ENCODE results near the gene LRRTM1. TPM values are rescaled to one million over a fixed set of nuclear protein-coding genes. Genes with fewer than 3 reads are reported as not detected.

Gene LRRTM1
- polyA plus RNA-seq: under 1 TPM; 0.04 to 0.45 (median 0.12) TPM

- WGBS, 3 donors: 1 to 2% (median 1%) methylated on average over 51 to 64 of the region's 64 CpGs
Observed at GRCh38 chr2:80303909-80304837, at the start of gene LRRTM1. Gene LRRTM1, minus strand, starts transcription at chr2:80304752. Its CDS starts 933 bp downstream, at chr2:80303819.

GRCh38 chr2:80351231-80351630, 46.7 kb upstream of the LRRTM1 start:
- H3K27ac ChIP-seq (ENCODE audit: low read depth, low read length): no peak overlapping the region
- WGBS, 3 donors: 78 to 92% (median 89%) methylated on average over 3 of the region's 3 CpGs

More at GRCh38 chr2:80303909-80304837, at the start of gene LRRTM1:
- H3K27ac ChIP-seq (ENCODE audit: low read depth, low read length): no peak within 1 kb of the TSS

GRCh38 chr2:80348953-80349352, 44.4 kb upstream of the LRRTM1 start:
- H3K27ac ChIP-seq (ENCODE audit: low read depth, low read length): no peak overlapping the region

GRCh38 chr2:80348078-80348477, 43.5 kb upstream of the LRRTM1 start:
- H3K27ac ChIP-seq (ENCODE audit: low read depth, low read length): no peak overlapping the region
- 82 to 86% (median 85%) methylated on average over 1 of the region's 1 CpG for WGBS, 3 donors

GRCh38 chr2:80340022-80340421, 35.5 kb upstream of the LRRTM1 start:
- no peak overlapping the region for H3K27ac ChIP-seq (ENCODE audit: low read depth, low read length)
- WGBS, 3 donors: 72 to 87% (median 84%) methylated on average over 3 of the region's 3 CpGs

- no peak overlapping the region for H3K27ac ChIP-seq (ENCODE audit: low read depth, low read length)
- 49 to 73% (median 70%) methylated on average over 2 of the region's 2 CpGs for WGBS, 3 donors
Observed at GRCh38 chr2:80338794-80339193, 34.2 kb upstream of the LRRTM1 start.

GRCh38 chr2:80335411-80335810, 30.9 kb upstream of the LRRTM1 start:
- 85 to 90% (median 88%) methylated on average over 1 of the region's 1 CpG for WGBS, 3 donors
- H3K27ac ChIP-seq (ENCODE audit: low read depth, low read length): no peak overlapping the region

GRCh38 chr2:80333886-80334285, 29.3 kb upstream of the LRRTM1 start:
- 80 to 91% (median 87%) methylated on average over 5 of the region's 5 CpGs for WGBS, 3 donors
- no peak overlapping the region for H3K27ac ChIP-seq (ENCODE audit: low read depth, low read length)

GRCh38 chr2:80330527-80331450, 26.2 kb upstream of the LRRTM1 start:
- WGBS, 3 donors: 61 to 84% (median 83%) methylated on average over 14 of the region's 14 CpGs
- no peak overlapping the region for H3K27ac ChIP-seq (ENCODE audit: low read depth, low read length)

- 71 to 84% (median 76%) methylated on average over 5 of the region's 5 CpGs for WGBS, 3 donors
- no peak overlapping the region for H3K27ac ChIP-seq (ENCODE audit: low read depth, low read length)
Observed at GRCh38 chr2:80329491-80329890, 24.9 kb upstream of the LRRTM1 start.

GRCh38 chr2:80328159-80328571, 23.6 kb upstream of the LRRTM1 start:
- H3K27ac ChIP-seq (ENCODE audit: low read depth, low read length): no peak overlapping the region
- WGBS, 3 donors: 29 to 58% (median 50%) methylated on average over 1 of the region's 1 CpG

- whole genome bisulfite sequencing, 3 donors: 33 to 61% (median 59%) methylated on average over 1 of the region's 1 CpG
- H3K27ac ChIP-seq (ENCODE audit: low read depth, low read length): no peak overlapping the region
Observed at GRCh38 chr2:80326861-80327260, 22.3 kb upstream of the LRRTM1 start.

GRCh38 chr2:80326214-80326613, 21.7 kb upstream of the LRRTM1 start:
- no peak overlapping the region for H3K27ac ChIP-seq (ENCODE audit: low read depth, low read length)

GRCh38 chr2:80324525-80324924, 20.0 kb upstream of the LRRTM1 start:
- H3K27ac ChIP-seq (ENCODE audit: low read depth, low read length): no peak overlapping the region
- 61 to 75% (median 67%) methylated on average over 3 of the region's 3 CpGs for WGBS, 3 donors

GRCh38 chr2:80323610-80324009, 19.1 kb upstream of the LRRTM1 start:
- WGBS, 3 donors: 43 to 50% (median 47%) methylated on average over 1 of the region's 1 CpG
- no peak overlapping the region for H3K27ac ChIP-seq (ENCODE audit: low read depth, low read length)

GRCh38 chr2:80322958-80323357, 18.4 kb upstream of the LRRTM1 start:
- no peak overlapping the region for H3K27ac ChIP-seq (ENCODE audit: low read depth, low read length)
- WGBS, 3 donors: 30 to 40% (median 36%) methylated on average over 14 of the region's 14 CpGs

GRCh38 chr2:80322311-80322920, 17.9 kb upstream of the LRRTM1 start:
- WGBS, 3 donors: 7 to 15% (median 9%) methylated on average over 42 of the region's 42 CpGs
- no peak overlapping the region for H3K27ac ChIP-seq (ENCODE audit: low read depth, low read length)

- WGBS, 3 donors: 74 to 91% (median 90%) methylated on average over 5 of the region's 5 CpGs
- H3K27ac ChIP-seq (ENCODE audit: low read depth, low read length): no peak overlapping the region
Observed at GRCh38 chr2:80312282-80312839, 7.8 kb upstream of the LRRTM1 start.
